Heart right ventricle (tissue), 16 donors: ENCODE results near the gene SLC66A1. TPM values are rescaled to one million over a fixed set of nuclear protein-coding genes. Genes with fewer than 3 reads are reported as not detected.

Experiments used
- ATAC-seq, 8 donors: fragments of 200-7000 bp; cut with Tn5 transposase; one replicate each; pipeline ENCODE4 v1.9.1; 2020; ENCODE audit warnings: mild to moderate bottlenecking in 8 of 8, moderate library complexity in 8 of 8, moderate number of reproducible peaks in 1 of 8
- DNase-seq, 2 donors: peaks; one replicate each; pipeline ENCODE4 v3.0.0-alpha.2; 2020
- H3K27ac ChIP-seq, 10 donors: fragments of 200-600 bp; sonication (generic) in 2 of 10; one replicate each; pipeline versions ENCODE4 v1.5.0 to v1.8.0; 2020 to 2022; ENCODE audit warnings: mild to moderate bottlenecking in 3 of 10
- H3K27me3 ChIP-seq, 7 donors: fragments of 200-600 bp; one replicate each; pipeline ENCODE4 v1.8.0; 2021 to 2022; ENCODE audit warnings: mild to moderate bottlenecking in 2 of 7
- H3K36me3 ChIP-seq, 9 donors: fragments of 200-600 bp; sonication (generic) in 1 of 9; one replicate each; pipeline versions ENCODE4 v1.5.0 to v1.8.0; 2020 to 2022; ENCODE audit warnings: mild to moderate bottlenecking in 2 of 9
- H3K4me1 ChIP-seq, 9 donors: fragments of 200-600 bp; sonication (generic) in 1 of 9; one replicate each; pipeline versions ENCODE4 v1.5.0 to v1.8.0; 2020 to 2022; ENCODE audit warnings: mild to moderate bottlenecking in 4 of 9
- H3K4me3 ChIP-seq, 10 donors: fragments of 200-600 bp; sonication (generic) in 2 of 10; one replicate each; pipeline versions ENCODE4 v1.5.0 to v1.8.0; 2020 to 2022; ENCODE audit warnings: mild to moderate bottlenecking in 7 of 10, moderate library complexity in 2 of 10
- H3K9me3 ChIP-seq, 11 donors: fragments of 200-600 bp in 10 of 11; sonication (generic) in 2 of 11; one replicate each; pipeline versions ENCODE4 v1.5.0 to v1.8.0; 2013 to 2022; ENCODE audit warnings: mild to moderate bottlenecking in 2 of 11, control low read depth in 1 of 11, moderate library complexity in 1 of 11
- WGBS, 2 donors: extraction: QIAGEN DNeasy Blood & Tissue Kit; methylation state at CpG; one replicate each; pipeline ENCODE4 v1.1.7; 2013; ENCODE audit warnings: inconsistent platforms in 1 of 2; 5-methylcytosine and 5-hydroxymethylcytosine counted together
- intact Hi-C, 10 donors: fragments of 100-400 bp; cut with DNase I; formaldehyde crosslinking; loops; one replicate each; pipeline versions ENCODE4 v1.11.1 to v1.14.2; 2022
- polyA plus RNA-seq, 2 donors: library from polyadenylated mRNA; stranded (reverse); fragments of 200-250 nt; gene quantifications; one replicate each; pipeline ENCODE4 v1.2.3, GENCODE V29; 2013
- total RNA-seq, 10 donors: library from RNA; stranded (reverse); fragmentation: NEBNext Ultra II Directional in 3 of 10; extraction: Animal tissue kit (Norgen Biotek cat#: 25700) in 3 of 10; gene quantifications; one replicate each; pipeline versions ENCODE4 v1.2.1 to v1.2.4, GENCODE V29; 2021 to 2023
- TF ChIP-seq, protein P1 (sequence below), 9 donors: fragments of 200-600 bp; sonication (generic) in 2 of 9; IDR thresholded peaks; one replicate each; pipeline versions ENCODE4 v1.5.0 to v1.8.0; 2021 to 2022; ENCODE audit warnings: antibody characterized with exemption in 9 of 9, mild to moderate bottlenecking in 5 of 9, moderate library complexity in 1 of 9
- donor health status: Arrhythmogenic right ventricular cardiomyopathy.
- donor health status: ischemic (EF 13 %, LVEDD 7.1; RV severe dilation, severe dysfunction).
- donor health status: healthy with polysubstance abuse.
- donor health status: DM: no; HTN: yes; CAD: no.
- donor health status: DM: no; HTN: no; CAD: no.
- donor health status: ischemic (EF 25% LVEDD 6.9; RV normal size, moderate dysfunction).
- donor health status: ischemic (EF 25% LVEDD 5.7; RV mildly dilated, moderate dysfunction).
- donor health status: healthy.
- donor health status: DM: yes; HTN: yes; CAD: no.
- donor health status: Ischemic cardiomyopathy.
- donor health status: ischemic (EF 35%, LVEDD 5.7; RV mildly dilated, moderate dysfunction).
- donor health status: nonischemic (EF 11% LVEDD 7.7; RV severe dilation, severe dysfunction).
- donor health status: DM: yes; HTN: yes; CAD: no.
- donor health status: PGD.
- donor health status: ischemic (EF 29% LVEDD 5.4; RV normal size, mild dysfunction).
- donor health status: nonischemic (EF 23%, LVEDD 6.1; RV moderate dilation, normal function).

Gene SLC66A1
- total and polyA plus RNA-seq, 12 donors, result 4.2 to 18.0 (median 7.1) TPM

DNA sequence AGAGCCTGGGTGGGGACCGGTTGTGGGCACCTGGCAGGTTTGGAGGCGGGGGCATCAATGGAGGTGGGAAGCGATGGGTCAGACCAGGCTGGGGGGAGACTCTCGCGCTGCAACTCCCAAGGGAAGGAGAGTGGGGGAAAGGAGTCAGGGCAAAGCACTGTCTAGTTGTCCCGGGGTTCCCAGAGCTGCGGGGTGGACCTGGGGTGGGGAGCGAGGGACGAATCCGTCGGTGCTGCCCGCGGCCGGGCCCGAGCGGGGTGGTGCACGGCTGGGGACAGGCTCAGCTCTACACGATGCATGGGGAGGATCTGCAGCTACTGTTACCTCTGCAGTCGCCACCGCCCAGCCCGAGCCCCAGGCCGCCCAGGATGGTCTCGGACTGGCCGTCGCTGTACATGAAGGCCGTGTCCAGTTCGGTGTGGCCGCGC, 609 bp upstream of the SLC66A1 start:
- intact Hi-C loops, result no loop called here
- peak in 6 of 8 donors; percentile 5 to 25 (median 17) for ATAC-seq
- 1% methylated on average over 29 of the region's 29 CpGs for WGBS, 2 donors
- DNase-seq, result no peak
- no peaks in the 10 kb centered on the region for H3K9me3 ChIP-seq
- peak overlapping the region; percentile 43 to 99 (median 81) for H3K4me3 ChIP-seq
- peaks cover 9 to 48% (median 27%) of the 10 kb centered on the region in 9 donors for H3K4me1 ChIP-seq
- H3K27ac ChIP-seq, result peak overlapping the region in 9 of 10 donors; percentile 65 to 93 (median 87)
- peaks cover 0 to 25% (median 11%) of the 10 kb centered on the region in 9 donors for H3K36me3 ChIP-seq
- no peaks in the 10 kb centered on the region for H3K27me3 ChIP-seq
- TF ChIP-seq, protein P1, sequence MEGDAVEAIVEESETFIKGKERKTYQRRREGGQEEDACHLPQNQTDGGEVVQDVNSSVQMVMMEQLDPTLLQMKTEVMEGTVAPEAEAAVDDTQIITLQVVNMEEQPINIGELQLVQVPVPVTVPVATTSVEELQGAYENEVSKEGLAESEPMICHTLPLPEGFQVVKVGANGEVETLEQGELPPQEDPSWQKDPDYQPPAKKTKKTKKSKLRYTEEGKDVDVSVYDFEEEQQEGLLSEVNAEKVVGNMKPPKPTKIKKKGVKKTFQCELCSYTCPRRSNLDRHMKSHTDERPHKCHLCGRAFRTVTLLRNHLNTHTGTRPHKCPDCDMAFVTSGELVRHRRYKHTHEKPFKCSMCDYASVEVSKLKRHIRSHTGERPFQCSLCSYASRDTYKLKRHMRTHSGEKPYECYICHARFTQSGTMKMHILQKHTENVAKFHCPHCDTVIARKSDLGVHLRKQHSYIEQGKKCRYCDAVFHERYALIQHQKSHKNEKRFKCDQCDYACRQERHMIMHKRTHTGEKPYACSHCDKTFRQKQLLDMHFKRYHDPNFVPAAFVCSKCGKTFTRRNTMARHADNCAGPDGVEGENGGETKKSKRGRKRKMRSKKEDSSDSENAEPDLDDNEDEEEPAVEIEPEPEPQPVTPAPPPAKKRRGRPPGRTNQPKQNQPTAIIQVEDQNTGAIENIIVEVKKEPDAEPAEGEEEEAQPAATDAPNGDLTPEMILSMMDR (IDR thresholded peaks at IDR 0.05), result no peak

DNA sequence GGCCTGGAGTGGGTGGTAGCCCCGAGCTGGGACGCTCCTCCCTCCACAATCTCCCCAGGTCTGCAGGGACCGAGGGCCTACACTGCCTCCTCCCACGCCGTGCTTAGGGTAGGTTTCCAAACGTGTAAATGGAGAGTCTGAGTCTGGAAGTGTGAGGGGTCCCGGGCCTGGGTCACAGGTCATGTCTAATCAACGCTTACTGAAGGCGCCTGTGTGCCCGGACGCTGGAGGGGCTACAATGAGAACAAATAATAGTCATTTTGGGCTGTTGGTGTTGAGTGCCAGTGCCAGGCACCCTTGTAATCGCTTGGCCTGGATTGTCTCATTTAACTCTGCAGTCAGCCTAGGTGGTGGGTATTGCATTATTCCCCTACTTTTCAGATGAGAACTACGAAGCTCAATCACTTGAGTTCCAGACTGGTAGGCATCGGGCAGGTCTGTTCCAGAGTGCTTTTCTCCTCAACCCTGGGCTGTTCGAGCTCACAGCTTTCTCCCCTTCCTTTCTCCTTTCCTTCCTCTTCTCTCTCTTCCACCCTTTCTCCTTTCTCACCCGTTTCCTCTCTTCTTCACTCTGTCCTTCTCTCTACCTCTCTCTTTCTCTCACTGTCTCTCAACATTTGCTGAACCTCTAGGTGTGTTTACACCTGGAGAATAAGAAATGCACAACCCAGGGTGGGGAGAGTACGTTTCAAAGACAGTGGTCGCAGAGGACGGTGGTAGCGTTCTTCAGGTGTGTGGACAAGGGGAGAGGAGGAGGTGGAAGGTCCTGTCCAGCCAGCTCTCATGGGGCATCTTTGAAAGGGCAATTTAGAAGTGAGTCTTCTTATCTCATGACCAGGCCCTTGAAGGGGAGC, 883 bp downstream of the SLC66A1 start:
- TF ChIP-seq, protein P1 (IDR thresholded peaks at IDR 0.05), result no peak
- Histone ChIP-seq H3K27me3 (no peaks in the 10 kb centered on the region), H3K9me3 (no peaks in the 10 kb centered on the region), H3K4me3 (peak overlapping the region; percentile 63 to 99 (median 81)), H3K36me3 (peaks cover 0 to 20% (median 4%) of the 10 kb centered on the region in 9 donors), H3K27ac (peak overlapping the region in 9 of 10 donors; percentile 65 to 93 (median 89)), H3K4me1 (peaks cover 9 to 59% (median 27%) of the 10 kb centered on the region in 9 donors)
- ATAC-seq (no peak), DNase-seq (no peak)
- WGBS, 2 donors, result 37 to 41% methylated on average over 20 of the region's 20 CpGs
- intact Hi-C loops, result no loop called here

DNA sequence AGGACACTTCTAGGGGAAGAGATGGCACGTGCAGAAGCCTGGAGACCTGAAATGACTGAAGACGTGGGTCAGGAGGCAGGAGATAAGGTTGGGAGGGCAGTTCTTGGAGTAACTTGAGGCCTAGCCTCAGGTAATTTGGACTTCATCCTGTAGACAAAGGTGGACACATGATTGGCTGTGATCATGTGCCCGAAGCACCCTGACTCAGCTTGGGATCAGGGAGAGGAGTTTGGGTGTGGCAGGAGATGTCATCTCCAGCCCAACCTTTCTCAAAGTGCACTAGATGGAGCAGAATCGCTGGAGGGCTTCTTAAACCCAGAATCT, 1.5 kb downstream of the SLC66A1 start:
- ATAC-seq (no peak), DNase-seq (no peak)
- intact Hi-C loops, result no loop called here
- no peak overlapping the region for H3K4me3 ChIP-seq
- 89 to 93% methylated on average over 4 of the region's 4 CpGs for WGBS, 2 donors
- TF ChIP-seq, protein P1 (IDR thresholded peaks at IDR 0.05), result no peak
- H3K4me1 ChIP-seq, result peaks cover 9 to 59% (median 27%) of the 10 kb centered on the region in 9 donors
- H3K36me3 ChIP-seq, result peaks cover 0 to 21% (median 0%) of the 10 kb centered on the region in 9 donors
- H3K27ac ChIP-seq, result peak overlapping the region in 1 of 10 donors; percentile 88
- no peaks in the 10 kb centered on the region for H3K27me3 ChIP-seq
- H3K9me3 ChIP-seq, result no peaks in the 10 kb centered on the region

DNA sequence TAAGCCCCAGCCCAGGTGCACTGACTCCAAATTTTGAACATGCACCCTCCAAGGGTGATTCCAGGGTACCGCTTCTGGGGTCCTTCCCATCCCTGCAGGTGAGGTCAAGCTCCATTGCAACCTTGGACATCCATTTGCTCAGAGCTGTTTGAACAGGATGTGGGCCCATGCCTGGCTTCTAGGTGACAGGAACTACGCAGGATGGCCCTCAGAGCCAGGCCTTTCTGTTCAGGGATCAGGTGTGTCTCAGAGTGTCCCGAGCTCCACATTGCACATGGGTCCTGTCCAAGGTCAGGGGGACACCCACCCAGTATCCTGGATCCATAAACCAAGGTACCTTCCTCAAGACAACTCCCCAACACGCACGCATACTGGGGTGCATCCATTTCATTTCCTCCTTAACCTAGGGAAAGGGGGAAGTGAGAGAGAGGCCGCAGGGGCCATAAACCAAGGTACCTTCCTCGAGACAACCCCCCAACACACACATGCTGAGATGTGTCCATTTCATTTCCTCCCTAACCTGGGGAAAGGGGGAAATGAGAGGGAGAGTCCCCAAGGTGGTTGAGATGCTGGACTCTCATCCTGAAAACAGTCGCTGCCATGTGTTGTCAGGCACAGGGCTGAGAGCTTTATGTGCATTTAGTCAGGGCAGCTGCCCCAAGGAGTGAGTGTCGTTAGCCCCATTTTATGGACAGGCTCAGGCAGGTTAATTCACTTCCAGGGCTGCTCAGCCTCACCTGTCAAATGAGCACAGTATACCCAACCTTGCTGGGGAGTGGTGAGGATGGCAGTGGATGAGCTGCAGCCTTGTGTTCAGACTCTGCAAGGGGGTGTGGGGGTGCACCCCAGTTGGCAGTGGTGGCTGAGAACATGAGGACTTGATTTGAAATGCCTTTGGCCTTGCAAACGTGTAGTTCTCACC, 2.1 kb downstream of the SLC66A1 start:
- H3K9me3 ChIP-seq, result no peaks in the 10 kb centered on the region
- H3K4me1 ChIP-seq, result peaks cover 9 to 59% (median 27%) of the 10 kb centered on the region in 9 donors
- 91 to 95% methylated on average over 10 of the region's 10 CpGs for WGBS, 2 donors
- TF ChIP-seq, protein P1 (IDR thresholded peaks at IDR 0.05), result no peak
- ATAC-seq (no peak), DNase-seq (no peak)
- no peak overlapping the region for H3K27ac ChIP-seq
- intact Hi-C loops, result no loop called here
- no peak overlapping the region for H3K4me3 ChIP-seq
- H3K27me3 ChIP-seq, result no peaks in the 10 kb centered on the region
- H3K36me3 ChIP-seq, result peaks cover 0 to 28% (median 0%) of the 10 kb centered on the region in 9 donors
